ENCODE data around the gene ZNF664. TPM values are rescaled to one million over a fixed set of nuclear protein-coding genes. Genes with fewer than 3 reads are reported as not detected.

ZNF664 gene
- total and polyA plus RNA-seq, 10 of the 15 experiments (the other 5 are each of a cell fraction or from before 2014, with no cell fraction given) = 1.8 to 65.6 (median 30.8) TPM

- RAD21 ChIA-PET (ENCODE audit: unreplicated experiment) = no interaction called here
- H3K36me3 ChIP-seq (ENCODE audit: control insufficient read depth in 2 of 2, insufficient read depth in 2 of 2, low read length in 1 of 2) = peaks cover 4 to 19% of the 10 kb centered on the region in 2 experiments; a peak in 3 of 4 replicates
- H2AFZ ChIP-seq (ENCODE audit: control insufficient read depth, low read depth, low read length) = no peak overlapping the region
- no peak overlapping the region for H3K27ac ChIP-seq (ENCODE audit: control insufficient read depth, insufficient read depth)
- no peak overlapping the region for H3K9ac ChIP-seq (ENCODE audit: control insufficient read depth, insufficient read depth, low read length)
- FAIRE-seq (no peak), ATAC-seq (no peak), DNase-seq (ENCODE audit: low read depth, low spot score) (no peak)
- H3K79me2 ChIP-seq (ENCODE audit: control insufficient read depth, insufficient read depth, low read length) = no peaks in the 10 kb centered on the region; the same call in 1 of the 2 replicates
- WGBS (ENCODE audit: insufficient coverage, insufficient replicate concordance, low lambda C conversion rate, missing lambda C conversion rate) = 76% methylated on average over 3 of the region's 3 CpGs
- CTCF ChIA-PET = no interaction called here
- H4K20me1 ChIP-seq (ENCODE audit: control insufficient read depth, insufficient read depth) = no peaks in the 10 kb centered on the region
- SMC1A ChIA-PET (ENCODE audit: uncharacterized antibody, unreplicated experiment) = no interaction called here
- H3K27me3 ChIP-seq (replicated peaks in 1 of 2; ENCODE audit: control insufficient read depth in 2 of 2, insufficient read depth in 2 of 2, low read length in 1 of 2) = no peaks in the 10 kb centered on the region
- H3K4me2 ChIP-seq (ENCODE audit: control insufficient read depth, insufficient read depth) = no peak overlapping the region
- TF ChIP-seq MLLT1 (IDR thresholded peaks at IDR 0.05) (no peak), DPF2 (IDR thresholded peaks at IDR 0.05) (no peak), E2F8 (IDR thresholded peaks at IDR 0.05; ENCODE audit: low read depth, partially characterized antibody) (no peak), PKNOX1 (IDR thresholded peaks at IDR 0.05) (no peak), IRF3 (IDR thresholded peaks at IDR 0.05) (no peak), CHD4 (IDR thresholded peaks at IDR 0.05) (no peak), GABPA (IDR thresholded peaks at IDR 0.05; ENCODE audit: low read depth) (no peak), IRF4 (IDR thresholded peaks at IDR 0.05; ENCODE audit: low read depth, low read length) (no peak), FOXM1 (IDR thresholded peaks at IDR 0.05; ENCODE audit: low read depth, low read length) (no peak), SMARCA5 (IDR thresholded peaks at IDR 0.05) (no peak), NFYA (IDR thresholded peaks at IDR 0.05; ENCODE audit: borderline replicate concordance, low read depth, low read length) (no peak), SMAD1 (IDR thresholded peaks at IDR 0.05; ENCODE audit: low read depth, partially characterized antibody) (no peak), PBX3 (IDR thresholded peaks at IDR 0.05; ENCODE audit: insufficient replicate concordance, low read depth, low read length) (no peak), TBL1XR1 (IDR thresholded peaks at IDR 0.05; ENCODE audit: low read depth, low read length) (no peak), PAX5 (IDR thresholded peaks at IDR 0.05; ENCODE audit: borderline replicate concordance, low read depth, low read length) (no peak), ZNF622 (IDR thresholded peaks at IDR 0.05) (no peak), RAD51 (IDR thresholded peaks at IDR 0.05) (no peak)
- intact Hi-C loops (cut with micrococcal nuclease; ENCODE audit: unreplicated experiment) = no loop called here
- in situ Hi-C loops (cut with MboI) = no loop called here
- H3K4me1 ChIP-seq (ENCODE audit: control insufficient read depth, insufficient read depth, low read length) = peaks cover 12% of the 10 kb centered on the region
- no peaks in the 10 kb centered on the region for H3K9me3 ChIP-seq (replicated peaks; ENCODE audit: control insufficient read depth, insufficient read depth, low read length)
- no TSS peak for BruUV-seq (replicated peaks)
- H3K4me3 ChIP-seq = no peak overlapping the region
- POLR2A ChIA-PET = no interaction called here
Measured at GRCh38 chr12:124010687-124011086, 37.7 kb downstream of the ZNF664 start.

Data from GM12878 (cell line).